ENCODE data around the gene ARFIP1. TPM values are rescaled to one million over a fixed set of nuclear protein-coding genes. Genes with fewer than 3 reads are reported as not detected.

Gene ARFIP1
- total RNA-seq, 4 donors from 2014 or later, result 27.3 to 44.0 (median 39.2) TPM

DNA sequence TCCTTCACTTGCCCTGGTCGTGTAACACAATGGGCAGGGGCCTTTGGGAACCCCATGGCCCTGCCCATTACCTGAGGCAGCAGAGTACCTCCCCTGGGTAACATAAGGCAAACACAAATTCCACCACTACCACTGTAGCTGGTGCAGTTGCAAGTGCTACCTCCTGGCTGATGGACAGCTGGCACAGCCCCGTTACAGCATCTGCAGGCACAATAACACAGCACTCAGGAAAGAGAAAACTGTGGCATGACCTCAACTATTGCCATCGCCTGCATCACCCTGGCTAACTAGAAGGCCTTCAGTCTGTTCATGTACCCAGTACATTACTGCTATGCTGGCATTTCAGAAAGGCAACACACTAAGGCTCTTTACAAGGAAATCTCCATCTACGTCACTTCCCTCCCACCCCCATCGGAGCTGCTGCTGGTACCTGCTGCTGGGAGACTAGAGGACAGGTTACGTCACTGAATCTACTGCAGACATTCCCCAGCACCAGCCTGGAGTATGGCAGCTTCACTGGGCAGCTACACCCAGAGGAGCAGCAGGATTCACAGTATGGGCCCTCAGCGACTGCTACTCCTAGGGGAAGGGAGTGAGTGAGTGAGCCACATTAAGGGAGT lies 39.4 kb downstream of the ARFIP1 start:
- H3K9me3 ChIP-seq, result peaks cover 0 to 6% (median 0%) of the 10 kb centered on the region in 4 donors
- H3K27ac ChIP-seq, result no peak overlapping the region
- TF ChIP-seq POLR2A (IDR thresholded peaks at IDR 0.05) (no peak), EP300 (IDR thresholded peaks at IDR 0.05) (no peak)
- TF ChIP-seq, protein P1, sequence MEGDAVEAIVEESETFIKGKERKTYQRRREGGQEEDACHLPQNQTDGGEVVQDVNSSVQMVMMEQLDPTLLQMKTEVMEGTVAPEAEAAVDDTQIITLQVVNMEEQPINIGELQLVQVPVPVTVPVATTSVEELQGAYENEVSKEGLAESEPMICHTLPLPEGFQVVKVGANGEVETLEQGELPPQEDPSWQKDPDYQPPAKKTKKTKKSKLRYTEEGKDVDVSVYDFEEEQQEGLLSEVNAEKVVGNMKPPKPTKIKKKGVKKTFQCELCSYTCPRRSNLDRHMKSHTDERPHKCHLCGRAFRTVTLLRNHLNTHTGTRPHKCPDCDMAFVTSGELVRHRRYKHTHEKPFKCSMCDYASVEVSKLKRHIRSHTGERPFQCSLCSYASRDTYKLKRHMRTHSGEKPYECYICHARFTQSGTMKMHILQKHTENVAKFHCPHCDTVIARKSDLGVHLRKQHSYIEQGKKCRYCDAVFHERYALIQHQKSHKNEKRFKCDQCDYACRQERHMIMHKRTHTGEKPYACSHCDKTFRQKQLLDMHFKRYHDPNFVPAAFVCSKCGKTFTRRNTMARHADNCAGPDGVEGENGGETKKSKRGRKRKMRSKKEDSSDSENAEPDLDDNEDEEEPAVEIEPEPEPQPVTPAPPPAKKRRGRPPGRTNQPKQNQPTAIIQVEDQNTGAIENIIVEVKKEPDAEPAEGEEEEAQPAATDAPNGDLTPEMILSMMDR (IDR thresholded peaks at IDR 0.05), result no peak
- H3K4me3 ChIP-seq, result no peak overlapping the region
- H3K27me3 ChIP-seq, result no peaks in the 10 kb centered on the region
- H3K36me3 ChIP-seq, result peaks cover 0 to 28% (median 0%) of the 10 kb centered on the region in 3 donors
- H3K4me1 ChIP-seq, result no peaks in the 10 kb centered on the region
- DNase-seq (ENCODE audit: low spot score in 2 of 2), result no peak
- 92 to 93% methylated on average over 7 of the region's 7 CpGs for WGBS, 2 donors

DNA sequence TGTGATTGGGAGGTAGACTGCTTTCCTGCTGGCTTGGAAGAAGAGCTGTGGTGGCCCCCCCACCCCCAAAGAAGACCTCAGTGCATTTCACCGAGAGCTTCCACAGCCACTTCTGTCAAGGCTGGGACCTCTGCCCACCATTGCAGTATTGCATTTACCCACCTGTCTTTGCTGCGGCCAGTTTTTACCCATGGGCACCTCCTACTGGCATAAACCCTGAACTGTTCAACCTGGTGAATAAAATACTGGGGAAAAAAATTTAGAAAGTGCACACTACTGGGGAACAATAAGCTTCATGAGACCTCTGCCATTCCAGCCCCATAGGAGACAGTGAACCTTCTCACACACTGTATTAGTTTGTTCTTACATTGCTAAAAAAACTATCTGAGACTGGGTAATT lies 40.3 kb downstream of the ARFIP1 start:
- no peak overlapping the region for H3K4me3 ChIP-seq
- TF ChIP-seq POLR2A (IDR thresholded peaks at IDR 0.05) (no peak), EP300 (IDR thresholded peaks at IDR 0.05) (no peak)
- TF ChIP-seq, protein P1 (IDR thresholded peaks at IDR 0.05), result no peak
- no peaks in the 10 kb centered on the region for H3K27me3 ChIP-seq
- no peak overlapping the region for H3K27ac ChIP-seq
- 96 to 97% methylated on average over 2 of the region's 2 CpGs for WGBS, 2 donors
- DNase-seq (ENCODE audit: low spot score in 2 of 2), result no peak
- no peaks in the 10 kb centered on the region for H3K9me3 ChIP-seq
- no peaks in the 10 kb centered on the region for H3K4me1 ChIP-seq
- H3K36me3 ChIP-seq, result peaks cover 0 to 19% (median 0%) of the 10 kb centered on the region in 3 donors

DNA sequence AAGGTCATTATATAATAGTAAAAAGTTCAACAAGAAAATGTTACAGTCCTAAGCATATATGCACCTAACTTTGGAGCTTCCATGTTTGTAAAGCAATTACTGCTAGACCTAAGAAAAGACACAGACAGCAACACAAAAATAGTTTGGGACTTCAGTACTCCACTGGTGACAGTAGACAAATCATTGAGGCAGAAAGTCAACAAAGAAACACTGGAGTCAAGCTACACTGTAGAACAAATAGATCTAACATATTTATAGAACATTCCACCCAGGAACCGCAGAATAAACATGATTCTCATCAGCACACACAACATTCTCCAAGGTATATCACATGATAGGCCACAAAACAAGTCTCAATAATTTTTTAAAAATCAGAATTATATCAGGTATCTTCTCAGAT lies 42.6 kb downstream of the ARFIP1 start:
- Histone ChIP-seq H3K9me3 (peaks cover 0 to 6% (median 2%) of the 10 kb centered on the region in 4 donors), H3K36me3 (peaks cover 0 to 16% (median 0%) of the 10 kb centered on the region in 3 donors), H3K27me3 (no peaks in the 10 kb centered on the region), H3K27ac (no peak overlapping the region), H3K4me3 (no peak overlapping the region), H3K4me1 (no peaks in the 10 kb centered on the region)
- 96 to 100% methylated on average over 1 of the region's 1 CpG for WGBS, 2 donors
- TF ChIP-seq EP300 (IDR thresholded peaks at IDR 0.05) (no peak), POLR2A (IDR thresholded peaks at IDR 0.05) (no peak)
- TF ChIP-seq, protein P1 (IDR thresholded peaks at IDR 0.05), result no peak
- no peak for DNase-seq (ENCODE audit: low spot score in 2 of 2)

DNA sequence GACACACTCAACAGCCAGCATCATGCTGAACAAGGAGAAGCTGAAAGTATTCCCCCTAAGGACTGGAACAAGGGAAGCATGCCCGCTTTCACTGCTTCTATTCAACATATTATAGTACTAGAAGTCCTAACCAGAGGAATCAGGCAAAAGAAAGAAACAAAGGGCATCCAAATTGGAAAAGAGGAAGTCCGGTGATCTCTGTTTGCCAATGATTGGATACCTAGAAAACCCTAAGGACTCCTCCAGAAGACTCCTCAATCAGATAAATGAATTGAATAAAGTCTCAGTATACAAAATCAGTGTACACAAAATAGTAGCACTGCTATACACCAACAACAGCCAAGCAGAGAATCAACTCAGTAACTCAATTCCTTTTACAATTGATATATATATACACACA lies 44.8 kb downstream of the ARFIP1 start:
- no peak overlapping the region for H3K27ac ChIP-seq
- peaks cover 0 to 15% (median 2%) of the 10 kb centered on the region in 4 donors for H3K9me3 ChIP-seq
- H3K27me3 ChIP-seq, result no peaks in the 10 kb centered on the region
- H3K4me3 ChIP-seq, result no peak overlapping the region
- no peak for TF ChIP-seq EP300 (IDR thresholded peaks at IDR 0.05)
- no peaks in the 10 kb centered on the region for H3K4me1 ChIP-seq
- WGBS, 2 donors, result 98 to 99% methylated on average over 2 of the region's 2 CpGs
- no peak for DNase-seq (ENCODE audit: low spot score in 2 of 2)
- peaks cover 0 to 13% (median 0%) of the 10 kb centered on the region in 3 donors for H3K36me3 ChIP-seq

DNA sequence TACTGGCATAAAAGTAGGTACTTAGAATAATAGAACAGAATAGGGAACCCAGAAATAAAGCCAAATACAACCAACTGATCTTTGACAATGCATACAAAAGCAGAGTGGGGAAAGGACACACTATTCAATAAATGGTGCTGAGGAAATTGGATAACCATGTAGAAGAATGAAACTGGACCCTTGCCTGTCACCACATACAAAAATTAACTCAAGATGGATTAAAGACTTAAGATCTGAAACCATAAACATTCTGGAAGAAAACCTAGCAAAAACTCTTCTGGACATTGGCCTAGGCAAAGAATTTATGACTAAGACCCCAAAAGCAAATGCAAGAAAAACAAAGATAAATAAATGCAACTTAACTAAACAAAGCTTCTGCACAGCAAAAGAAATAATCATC lies 45.6 kb downstream of the ARFIP1 start:
- no peak overlapping the region for H3K4me3 ChIP-seq
- no peak for DNase-seq (ENCODE audit: low spot score in 2 of 2)
- H3K27ac ChIP-seq, result no peak overlapping the region
- H3K9me3 ChIP-seq, result peaks cover 0 to 15% (median 2%) of the 10 kb centered on the region in 4 donors
- TF ChIP-seq, protein P1 (IDR thresholded peaks at IDR 0.05), result no peak
- no peak for TF ChIP-seq POLR2A (IDR thresholded peaks at IDR 0.05)
- no peak for TF ChIP-seq EP300 (IDR thresholded peaks at IDR 0.05)
- no peaks in the 10 kb centered on the region for H3K27me3 ChIP-seq
- H3K4me1 ChIP-seq, result no peaks in the 10 kb centered on the region
- H3K36me3 ChIP-seq, result peaks cover 0 to 16% (median 0%) of the 10 kb centered on the region in 3 donors
